Stimulated activated CD8-positive, alpha-beta memory T cell treated with anti-CD3 and anti-CD28 coated beads, Interleukin-4, amount 100 ng/mL, for 4 hours (primary cell): ENCODE results near the gene C1QC.

ENCODE experiments used
- DNase-seq, 2 donors: peaks; one replicate each; pipeline ENCODE4 v3.0.0-alpha.2; 2020; ENCODE audit warnings: low read depth in 2 of 2, low spot score in 1 of 2

C1QC gene

DNA sequence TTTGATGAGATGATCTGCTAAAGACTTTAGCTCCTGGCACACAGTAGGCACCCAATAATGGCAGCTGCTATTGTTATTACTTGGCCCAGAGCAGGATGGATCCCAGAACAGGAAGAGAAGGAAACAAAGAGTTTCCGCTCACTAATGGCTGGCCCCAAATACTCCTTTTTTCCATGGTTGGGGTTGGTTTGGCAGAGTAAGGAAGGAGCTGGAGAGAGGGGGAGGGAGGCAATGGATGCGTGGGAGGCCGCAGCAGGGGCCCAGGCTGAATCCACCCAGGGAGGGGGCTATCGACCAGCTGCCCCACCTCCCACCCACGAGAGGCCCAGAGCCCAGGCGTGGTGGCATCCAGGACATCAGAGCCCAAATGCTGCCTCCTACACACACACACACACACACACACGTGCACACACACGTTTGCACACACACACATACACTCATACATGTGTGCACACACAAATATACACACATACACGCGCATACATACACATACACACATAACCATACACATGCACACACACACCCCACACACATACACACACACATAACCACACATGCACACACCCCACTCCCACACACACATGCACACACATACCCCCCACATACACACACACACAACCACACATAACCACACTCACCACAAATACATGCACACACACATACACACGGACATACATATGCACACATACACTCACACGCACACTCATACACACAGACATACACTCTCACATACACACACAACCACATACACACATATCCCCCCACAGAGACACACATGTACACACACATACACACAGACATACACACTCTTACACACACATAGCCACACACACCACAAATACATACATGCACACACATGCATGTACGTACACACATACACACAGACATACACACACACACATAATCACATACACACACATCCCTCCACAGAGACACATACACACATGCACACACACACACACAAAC, 34.8 kb downstream of the C1QC start:
- DNase-seq, result no peak

DNA sequence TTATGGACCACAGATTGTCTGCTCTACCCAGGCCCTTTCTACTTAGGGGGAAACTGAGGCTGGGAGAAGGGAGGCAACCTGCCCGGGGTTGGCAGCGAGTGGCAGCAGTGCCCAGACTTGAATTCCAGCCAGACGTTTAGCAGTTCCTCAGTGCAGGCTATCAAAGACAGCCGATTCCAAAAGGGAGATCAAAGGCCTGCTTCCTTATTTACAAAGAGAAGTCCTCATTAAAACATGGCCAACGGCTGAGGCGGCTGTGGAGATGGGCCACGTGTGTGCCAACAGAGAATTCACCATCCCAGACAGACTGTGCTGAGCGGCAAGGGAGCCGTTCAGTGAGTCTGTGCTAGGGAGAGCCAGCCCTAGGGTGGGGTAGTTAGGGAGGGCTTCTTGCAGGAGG, 37.3 kb downstream of the C1QC start:
- DNase-seq, result no peak

DNA sequence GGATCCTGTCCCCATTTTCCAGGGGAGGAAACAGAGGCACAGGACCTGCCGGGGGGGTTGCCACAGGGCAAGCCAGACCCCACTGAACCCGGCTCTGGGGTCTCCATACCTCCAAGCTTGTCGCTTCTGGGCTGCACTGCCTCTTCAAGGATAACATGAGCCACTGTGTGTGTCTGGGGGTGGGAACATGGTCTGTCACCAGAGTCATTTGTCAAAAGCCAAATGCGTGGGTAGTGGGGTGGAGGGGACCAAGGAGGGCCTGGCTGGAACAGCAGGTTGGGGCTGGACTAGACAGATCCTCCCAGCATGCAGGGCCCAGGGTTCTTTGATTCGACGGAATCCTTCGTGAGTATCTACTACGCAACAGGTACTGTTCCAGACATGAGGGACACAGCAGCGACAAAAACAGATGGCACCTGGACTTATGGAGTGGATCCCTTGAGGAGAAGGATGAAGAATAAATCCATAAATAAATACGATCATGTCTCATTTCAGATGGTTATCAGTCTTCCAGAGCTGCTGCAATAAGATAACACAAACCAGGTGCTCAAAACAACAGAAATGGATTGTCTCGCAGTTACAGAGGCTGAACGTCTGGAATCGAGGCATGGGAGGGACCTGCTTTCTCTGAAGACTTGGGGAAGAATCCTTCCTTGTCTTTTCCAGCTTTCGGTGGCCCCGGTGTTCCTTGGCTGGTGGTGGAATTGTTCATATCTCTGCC, 38.3 kb downstream of the C1QC start:
- DNase-seq, result no peak

DNA sequence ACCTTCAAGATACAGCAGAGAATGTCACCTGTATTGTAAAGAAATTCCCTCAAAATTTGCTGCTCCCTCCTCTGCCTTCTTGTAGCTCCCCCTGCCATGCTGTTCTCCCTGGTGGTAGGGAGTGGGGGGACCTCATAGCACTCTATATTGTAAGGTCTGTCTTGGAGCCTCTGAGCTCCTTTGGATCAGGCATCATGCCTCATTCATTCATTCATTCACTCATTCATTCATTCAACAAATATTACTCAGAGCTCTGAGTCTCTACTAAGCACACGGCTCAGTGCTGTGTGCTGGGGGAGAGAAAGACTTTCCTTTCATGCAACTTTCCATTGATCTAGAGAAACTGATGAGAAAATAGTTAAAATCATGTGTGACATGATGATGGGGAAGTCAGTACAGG, 40.1 kb downstream of the C1QC start:
- DNase-seq, result no peak

DNA sequence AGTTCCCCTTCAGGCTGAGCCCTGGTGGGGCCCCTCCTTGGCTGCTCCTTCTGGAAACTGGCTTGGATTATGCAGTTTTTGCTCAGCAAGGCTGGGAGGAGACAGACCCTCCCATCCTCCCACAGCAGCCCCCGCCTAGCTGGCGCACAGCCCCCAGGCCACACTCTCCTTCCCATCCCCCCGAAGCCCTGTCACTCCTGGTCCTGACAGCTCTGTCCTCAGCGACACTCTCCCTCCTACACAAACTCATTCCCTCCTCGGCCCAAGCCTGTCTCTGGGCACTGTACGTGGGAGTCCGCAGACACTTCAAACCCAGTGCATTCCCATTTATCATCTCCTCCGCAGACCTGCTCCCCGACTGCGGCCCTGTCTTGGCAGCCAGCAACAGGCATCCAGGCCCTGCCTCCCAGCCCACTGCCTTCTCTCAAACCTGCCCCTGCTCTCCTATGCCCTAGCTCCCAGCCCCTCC, 42.2 kb downstream of the C1QC start:
- no peak for DNase-seq

DNA sequence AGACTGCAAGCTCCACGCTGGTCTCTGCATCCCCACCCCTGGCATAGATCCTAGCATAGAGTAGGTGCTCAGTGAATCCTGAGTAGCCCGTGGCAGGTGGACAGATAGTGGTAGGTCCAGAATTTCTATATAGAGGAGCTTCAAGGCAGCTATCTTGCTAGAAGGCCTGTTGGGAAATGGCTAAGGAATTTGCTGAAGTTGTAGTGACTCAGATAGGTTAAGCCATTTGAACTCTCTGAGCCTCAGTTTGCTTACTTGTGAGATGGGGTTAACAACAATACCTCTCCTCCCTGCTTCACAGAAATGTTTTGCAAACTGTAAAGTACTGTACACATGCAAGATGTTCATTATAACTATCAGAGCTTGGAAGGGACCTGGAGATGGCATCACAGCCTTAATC, 43.8 kb downstream of the C1QC start:
- DNase-seq, result no peak

DNA sequence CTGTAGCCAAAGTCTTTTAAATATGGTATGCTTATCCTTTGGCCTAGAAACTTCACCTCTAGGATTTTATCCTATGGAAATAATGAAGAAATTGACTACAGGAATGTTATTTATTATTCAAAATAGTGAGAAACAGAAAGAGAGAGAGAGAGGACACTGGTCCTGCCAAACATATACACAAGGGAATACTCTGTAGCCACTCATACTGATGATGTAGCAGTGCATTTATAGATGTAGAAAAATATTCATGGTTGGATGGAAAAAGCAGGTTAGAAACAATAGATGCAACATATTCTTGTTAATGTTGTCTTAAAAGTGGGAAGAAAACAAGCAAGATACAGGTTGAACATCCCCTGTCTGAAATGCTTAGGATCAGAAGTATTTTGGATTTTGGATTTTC, 45.0 kb downstream of the C1QC start:
- no peak for DNase-seq

DNA sequence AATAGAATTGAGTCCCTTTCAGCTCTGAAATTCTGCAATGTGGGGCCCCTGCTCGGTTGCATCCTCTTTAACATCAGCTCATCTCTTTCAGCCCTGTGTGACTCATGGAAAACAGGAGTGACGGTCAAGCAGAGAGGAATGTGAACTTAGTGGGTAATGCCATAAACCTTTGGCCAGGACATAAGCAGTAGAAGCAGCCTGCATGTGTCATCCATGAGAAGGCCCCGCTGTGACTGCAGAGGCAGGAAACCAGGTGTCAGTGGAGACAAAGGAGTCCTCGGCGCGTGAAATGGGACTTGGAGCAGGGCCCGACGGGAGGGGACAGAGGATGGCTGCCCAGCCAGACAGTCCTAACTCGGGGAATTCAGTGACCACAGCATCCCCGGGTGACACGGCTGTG, 46.1 kb downstream of the C1QC start:
- no peak for DNase-seq

DNA sequence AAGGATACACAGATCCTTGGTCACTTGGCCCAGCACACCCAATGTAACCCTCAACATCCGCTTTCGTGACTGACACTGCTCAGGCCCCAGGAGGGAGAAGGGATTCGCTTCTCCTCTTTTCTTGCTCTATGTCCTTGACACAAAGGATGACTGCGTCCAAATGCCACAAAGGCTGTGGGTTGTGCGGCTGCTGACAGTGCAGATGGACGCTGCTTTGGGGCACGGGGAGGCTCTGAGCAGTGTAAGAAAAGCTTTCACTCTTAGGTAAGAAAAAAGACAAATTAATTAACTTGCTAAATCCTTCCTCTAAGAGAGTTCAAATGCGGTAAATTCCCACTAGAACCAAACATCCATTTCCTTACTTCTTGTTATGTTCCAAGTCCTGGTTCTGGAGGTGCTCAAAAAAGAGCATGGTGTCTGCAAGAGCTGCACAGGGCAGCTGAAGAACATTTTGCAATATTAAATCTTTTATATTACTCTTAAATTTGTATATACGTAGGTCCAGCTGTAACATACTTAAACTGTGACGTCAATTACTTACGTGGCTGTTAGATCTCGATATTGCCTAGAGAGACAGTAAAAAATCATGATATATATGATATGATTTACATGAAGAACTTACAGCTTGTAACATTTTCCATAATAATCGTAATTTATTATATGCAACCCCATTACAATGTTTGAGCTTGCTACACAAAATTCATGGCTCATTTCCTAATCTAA, 47.8 kb downstream of the C1QC start:
- DNase-seq, result no peak

DNA sequence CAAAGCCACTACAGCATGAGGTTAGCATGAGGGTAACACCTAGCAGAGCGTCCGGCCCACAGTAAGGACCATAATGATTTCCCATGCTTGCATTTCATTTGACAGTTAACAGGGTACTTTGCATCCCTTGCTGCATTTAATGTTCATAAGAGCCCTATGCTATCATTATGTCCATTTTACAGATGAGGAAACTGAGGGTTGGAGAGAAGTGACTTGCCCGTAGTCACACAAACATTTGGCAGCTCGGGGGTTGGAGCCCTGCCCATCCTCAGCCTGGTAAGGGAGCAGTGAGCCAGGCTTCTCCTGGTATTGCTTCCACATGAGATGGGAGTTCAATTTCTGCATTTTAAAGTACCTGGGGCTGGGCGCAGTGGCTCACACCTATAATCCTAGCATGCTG, 50.7 kb downstream of the C1QC start:
- no peak for DNase-seq

DNA sequence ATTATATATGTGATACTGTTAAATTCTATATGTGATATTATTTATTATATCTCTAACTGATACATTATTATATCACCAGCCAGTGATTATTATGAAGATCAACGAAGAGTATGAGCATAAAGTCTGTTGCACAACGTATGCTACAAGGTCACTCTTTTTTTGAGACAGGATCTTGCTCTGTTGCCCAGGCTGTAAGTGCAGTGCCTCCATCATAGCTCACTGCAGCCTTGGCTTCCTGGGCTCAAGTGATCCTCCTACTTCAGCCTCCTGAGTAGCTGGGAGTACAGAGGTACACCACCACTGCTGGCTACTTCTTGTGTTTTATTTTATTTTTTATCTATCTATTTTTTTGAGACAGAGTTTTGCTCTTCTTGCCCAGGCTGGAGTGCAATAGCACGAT, 53.2 kb downstream of the C1QC start:
- no peak for DNase-seq
